Common myeloid progenitor, CD34-positive (primary cell): ENCODE results near the gene PIP5K1B. TPM values are rescaled to one million over a fixed set of nuclear protein-coding genes. Genes with fewer than 3 reads are reported as not detected.
A peak's percentile ranks its signal among the peaks of the same experiment; 100 is the strongest.

Source experiments
- CTCF ChIA-PET: fragments of 350-600 bp; sonication (Branson Sonifier 250); formaldehyde crosslinking; loops from one replicate; lab custom pipeline; 2021; ENCODE audit warnings: antibody characterized with exemption; lab: Charles Lee
- POLR2A ChIA-PET: fragments of 350-600 bp; sonication (Branson Sonifier 250); formaldehyde crosslinking; loops from one replicate; lab custom pipeline; 2021; ENCODE audit warnings: antibody characterized with exemption; lab: Charles Lee
- DNase-seq, 3 donors: peaks; one replicate each; pipeline versions ENCODE4 v3.0.0 to v3.0.0-alpha.2; 2013
- H3K27ac ChIP-seq, 2 experiments: 1 replicate in 1 of 2; 2 replicates in 1 of 2; pipeline ENCODE4 v1.7.0; 2013; ENCODE audit warnings: inconsistent platforms in 2 of 2, low read length in 2 of 2, mild to moderate bottlenecking in 2 of 2, low read depth in 1 of 2, moderate library complexity in 1 of 2; ENCODE audit not compliant: severe bottlenecking in 2 of 2, insufficient read depth in 1 of 2, poor library complexity in 1 of 2
- H3K27me3 ChIP-seq, 5 experiments: replicated peaks in 2 of 5; 1 replicate in 3 of 5; 2 replicates in 2 of 5; pipeline versions ENCODE4 v1.6.1 to v1.7.0; 2013; ENCODE audit warnings: low read length in 4 of 5, mild to moderate bottlenecking in 2 of 5, moderate library complexity in 2 of 5, inconsistent platforms in 1 of 5; ENCODE audit not compliant: insufficient read depth in 5 of 5, control insufficient read depth in 4 of 5
- H3K36me3 ChIP-seq, 4 experiments: 1 replicate in 2 of 4; 2 replicates in 2 of 4; pipeline versions ENCODE4 v1.6.1 to v1.7.0; 2013; ENCODE audit warnings: low read length in 3 of 4, control low read depth in 1 of 4, mild to moderate bottlenecking in 1 of 4; ENCODE audit not compliant: control insufficient read depth in 4 of 4, insufficient read depth in 4 of 4
- H3K4me1 ChIP-seq, 4 experiments: 1 replicate in 3 of 4; 2 replicates in 1 of 4; pipeline versions ENCODE4 v1.6.1 to v1.7.1; 2013; ENCODE audit warnings: low read length in 3 of 4, mild to moderate bottlenecking in 3 of 4, control low read depth in 1 of 4, inconsistent platforms in 1 of 4, moderate library complexity in 1 of 4; ENCODE audit not compliant: control insufficient read depth in 4 of 4, insufficient read depth in 4 of 4; ENCODE audit errors: control extremely low read depth in 1 of 4
- H3K4me3 ChIP-seq, 7 experiments: 1 replicate in 4 of 7; 2 replicates in 3 of 7; pipeline versions ENCODE4 v1.5.1 to v1.7.0; 2013; ENCODE audit warnings: mild to moderate bottlenecking in 7 of 7, low read length in 6 of 7, moderate library complexity in 6 of 7, inconsistent platforms in 2 of 7, low read depth in 2 of 7, control low read depth in 1 of 7; ENCODE audit not compliant: insufficient read depth in 4 of 7, control insufficient read depth in 1 of 7; ENCODE audit errors: extremely low read depth in 1 of 7
- H3K9me3 ChIP-seq, 5 experiments: 1 replicate in 4 of 5; 2 replicates in 1 of 5; pipeline versions ENCODE4 v1.6.1 to v1.7.1; 2013; ENCODE audit warnings: low read length in 4 of 5, mild to moderate bottlenecking in 2 of 5, inconsistent platforms in 1 of 5, low read depth in 1 of 5, moderate library complexity in 1 of 5; ENCODE audit not compliant: control insufficient read depth in 4 of 5, insufficient read depth in 2 of 5; ENCODE audit errors: control extremely low read depth in 1 of 5
- WGBS: methylation state at CpG from one replicate; pipeline ENCODE4 v1.1.5; 2013; ENCODE audit not compliant: insufficient coverage; 5-methylcytosine and 5-hydroxymethylcytosine counted together
- polyA plus RNA-seq: library from polyadenylated mRNA; unstranded; fragments of 120-200 nt; gene quantifications from one replicate; pipeline ENCODE4 v1.2.1, GENCODE V29; 2013

The PIP5K1B gene, protein sequence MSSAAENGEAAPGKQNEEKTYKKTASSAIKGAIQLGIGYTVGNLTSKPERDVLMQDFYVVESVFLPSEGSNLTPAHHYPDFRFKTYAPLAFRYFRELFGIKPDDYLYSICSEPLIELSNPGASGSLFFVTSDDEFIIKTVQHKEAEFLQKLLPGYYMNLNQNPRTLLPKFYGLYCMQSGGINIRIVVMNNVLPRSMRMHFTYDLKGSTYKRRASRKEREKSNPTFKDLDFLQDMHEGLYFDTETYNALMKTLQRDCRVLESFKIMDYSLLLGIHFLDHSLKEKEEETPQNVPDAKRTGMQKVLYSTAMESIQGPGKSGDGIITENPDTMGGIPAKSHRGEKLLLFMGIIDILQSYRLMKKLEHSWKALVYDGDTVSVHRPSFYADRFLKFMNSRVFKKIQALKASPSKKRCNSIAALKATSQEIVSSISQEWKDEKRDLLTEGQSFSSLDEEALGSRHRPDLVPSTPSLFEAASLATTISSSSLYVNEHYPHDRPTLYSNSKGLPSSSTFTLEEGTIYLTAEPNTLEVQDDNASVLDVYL
- 24.3 TPM for polyA plus RNA-seq

DNA sequence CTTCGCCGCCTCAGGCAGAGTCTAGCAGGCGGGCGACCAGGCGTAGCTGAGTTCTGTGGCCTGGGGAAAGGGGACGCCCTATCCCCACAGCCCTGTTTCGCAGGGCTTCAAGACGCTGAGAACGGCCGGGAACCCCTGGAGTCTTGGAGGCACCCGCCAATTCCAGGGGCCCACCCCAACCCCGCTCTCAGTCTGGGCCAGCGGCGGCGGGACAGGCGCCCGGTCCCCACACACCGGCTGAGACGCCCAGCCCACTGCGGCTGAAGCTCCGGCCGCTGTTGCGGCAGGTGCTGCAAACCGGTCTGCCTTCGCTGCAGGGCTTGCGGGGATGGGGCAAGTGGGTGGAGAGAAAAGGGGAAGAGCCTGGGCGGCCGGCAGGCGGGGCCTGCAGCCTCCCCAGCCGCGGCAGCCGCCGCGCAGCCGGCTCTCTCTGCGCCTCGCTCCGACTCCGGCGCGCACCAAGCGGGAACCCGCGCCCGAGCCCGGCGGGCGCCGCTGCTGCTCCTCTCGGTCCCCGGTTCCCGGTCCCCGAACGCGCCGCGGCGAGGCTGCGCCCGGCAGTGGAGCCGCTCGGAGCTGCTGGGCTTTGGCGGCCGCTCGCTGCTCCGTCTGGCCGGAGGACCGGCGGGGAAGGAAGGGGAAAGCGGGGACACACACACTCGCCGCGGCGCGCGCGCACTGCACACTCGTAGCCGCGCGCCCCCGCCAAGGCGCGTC, at the start of gene PIP5K1B:
TSS of gene PIP5K1B (plus strand) at position 427 of the 717 bp plus-strand sequence. CDS start 117,375 bp downstream, outside the sequence.
- peak; percentile 87 to 95 (median 93) for DNase-seq
- Histone ChIP-seq H3K9me3 (no peaks in the 10 kb centered on the region), H3K27ac (peak within 1 kb of the TSS; percentile 59 to 81), H3K4me3 (peak within 1 kb of the TSS; percentile 81 to 97 (median 91)), H3K36me3 (no peaks in the 10 kb centered on the region), H3K27me3 (peaks cover 0 to 2% (median 0%) of the 10 kb centered on the region in 5 experiments), H3K4me1 (peaks cover 6 to 43% (median 29%) of the 10 kb centered on the region in 4 experiments)
- POLR2A ChIA-PET: interaction anchor here (0.6 to 1.4 kb wide), 2 partner anchors 75 to 281 kb away, joined by 3 read pairs; a partner anchor contains a TSS
- WGBS: 0% methylated on average over 28 of the region's 84 CpGs
- CTCF ChIA-PET: interaction anchor here (0.9 to 1.7 kb wide), 4 partner anchors 23 to 331 kb away, joined by 3 to 4 read pairs (median 4); partner anchors contain the start of gene FXN

DNA sequence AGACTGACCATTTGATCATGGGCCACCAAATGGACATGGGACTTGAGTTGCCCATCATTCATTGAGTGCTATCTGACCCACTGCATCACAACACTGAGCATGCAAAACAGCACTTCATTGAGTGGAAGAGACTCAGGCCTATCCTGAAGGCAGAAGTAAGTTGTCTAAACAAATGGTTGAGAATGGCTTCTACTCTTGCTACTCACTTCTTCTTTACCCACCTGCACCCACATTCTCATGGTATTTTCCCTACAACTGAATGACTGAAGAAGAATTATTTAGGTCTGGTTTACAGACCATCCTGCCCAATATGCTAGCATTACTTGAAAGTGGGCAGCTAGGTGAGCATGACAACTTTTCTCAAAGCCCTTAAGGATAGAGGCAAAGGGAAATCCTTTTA, 41.0 kb upstream of the PIP5K1B start:
- no peaks in the 10 kb centered on the region for H3K4me1 ChIP-seq
- H3K27ac ChIP-seq: no peak overlapping the region
- no peaks in the 10 kb centered on the region for H3K36me3 ChIP-seq
- no peak overlapping the region for H3K4me3 ChIP-seq
- no peaks in the 10 kb centered on the region for H3K9me3 ChIP-seq
- ChIA-PET CTCF (no interaction called here), POLR2A (no interaction called here)
- no peak for DNase-seq
- no peaks in the 10 kb centered on the region for H3K27me3 ChIP-seq

GRCh38 chr9:68668127-68668526, 36.9 kb upstream of the PIP5K1B start:
- Histone ChIP-seq H3K27ac (no peak overlapping the region), H3K9me3 (no peaks in the 10 kb centered on the region), H3K36me3 (no peaks in the 10 kb centered on the region), H3K27me3 (no peaks in the 10 kb centered on the region), H3K4me1 (no peaks in the 10 kb centered on the region), H3K4me3 (no peak overlapping the region)
- no peak for DNase-seq
- 89% methylated on average over 1 of the region's 1 CpG for WGBS
- CTCF ChIA-PET: interaction anchor here (1.0 to 1.2 kb wide), 2 partner anchors 9 to 34 kb away, joined by 3 read pairs; no protein-coding TSS in a partner anchor
- POLR2A ChIA-PET: no interaction called here

GRCh38 chr9:68669218-68669617, 35.8 kb upstream of the PIP5K1B start:
- no peak for DNase-seq
- CTCF ChIA-PET: interaction anchor here (1.6 kb wide), 1 partner anchor 19 kb away, joined by 3 read pairs; no protein-coding TSS in a partner anchor
- POLR2A ChIA-PET: no interaction called here
- whole genome bisulfite sequencing: 86% methylated on average over 5 of the region's 9 CpGs
- no peak overlapping the region for H3K27ac ChIP-seq
- no peaks in the 10 kb centered on the region for H3K36me3 ChIP-seq
- H3K4me3 ChIP-seq: no peak overlapping the region
- H3K27me3 ChIP-seq: no peaks in the 10 kb centered on the region
- H3K4me1 ChIP-seq: no peaks in the 10 kb centered on the region
- no peaks in the 10 kb centered on the region for H3K9me3 ChIP-seq

DNA sequence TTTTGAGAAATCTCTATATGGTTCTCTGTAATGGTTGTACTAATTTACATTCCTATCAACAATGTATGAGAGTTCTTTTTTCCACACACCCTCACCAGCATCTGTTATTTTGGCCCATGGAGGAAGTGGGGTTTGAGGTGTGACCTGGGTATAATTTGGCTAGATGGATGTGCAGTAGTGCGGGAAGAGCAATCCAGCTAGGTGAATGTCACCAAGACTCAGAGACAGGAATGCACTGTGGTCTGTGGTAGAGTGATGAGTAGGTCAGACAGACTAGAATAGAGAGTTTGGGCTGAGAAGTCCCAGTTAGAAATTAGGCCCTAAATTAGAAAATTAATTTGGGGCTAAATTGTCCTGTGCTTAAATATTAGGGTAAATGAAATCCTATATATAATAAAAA, 32.8 kb upstream of the PIP5K1B start:
- Histone ChIP-seq H3K27me3 (peaks cover 0 to 3% (median 0%) of the 10 kb centered on the region in 5 experiments), H3K4me3 (no peak overlapping the region), H3K36me3 (no peaks in the 10 kb centered on the region), H3K9me3 (no peaks in the 10 kb centered on the region), H3K27ac (no peak overlapping the region), H3K4me1 (no peaks in the 10 kb centered on the region)
- ChIA-PET POLR2A (interaction anchor here (0.6 kb wide), 1 partner anchor 316 kb away, joined by 3 read pairs; the partner anchor contains the start of gene PGM5), CTCF (interaction anchor here (1.2 to 1.3 kb wide), 2 partner anchors 112 to 153 kb away, joined by 3 read pairs; no protein-coding TSS in a partner anchor)
- WGBS: 100% methylated on average over 1 of the region's 1 CpG
- no peak for DNase-seq

DNA sequence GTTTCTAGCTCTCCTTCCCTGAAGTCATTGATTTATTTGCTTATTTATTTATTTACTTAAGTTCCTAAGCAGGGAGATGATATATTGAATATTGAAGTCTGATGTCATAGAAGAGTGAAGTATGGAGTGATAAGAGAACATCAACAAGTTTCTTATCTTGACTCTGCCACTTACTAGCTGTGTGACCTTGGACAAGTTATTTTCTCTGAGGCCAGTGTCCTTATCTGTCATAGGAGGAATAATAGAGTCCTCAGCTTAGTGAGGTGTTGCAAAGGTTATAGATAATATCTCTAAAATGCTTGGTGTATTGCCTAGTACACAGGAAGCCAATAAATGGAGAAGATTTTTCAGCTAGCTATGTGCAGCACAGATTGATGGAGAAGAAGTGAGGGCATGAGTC, 32.4 kb upstream of the PIP5K1B start:
- CTCF ChIA-PET: interaction anchor here (1.2 kb wide), 1 partner anchor 152 kb away, joined by 3 read pairs; no protein-coding TSS in a partner anchor
- Histone ChIP-seq H3K4me3 (no peak overlapping the region), H3K27me3 (peaks cover 0 to 3% (median 0%) of the 10 kb centered on the region in 5 experiments), H3K4me1 (no peaks in the 10 kb centered on the region), H3K36me3 (no peaks in the 10 kb centered on the region), H3K9me3 (no peaks in the 10 kb centered on the region), H3K27ac (no peak overlapping the region)
- no peak for DNase-seq
- POLR2A ChIA-PET: interaction anchor here (0.6 to 1.0 kb wide), 2 partner anchors 24 to 316 kb away, joined by 3 read pairs; partner anchors contain the start of gene PGM5
